Measurements from ENCODE around the gene TMEM165.
A peak's percentile ranks its signal among the peaks of the same experiment; 100 is the strongest.

Gene TMEM165

DNA sequence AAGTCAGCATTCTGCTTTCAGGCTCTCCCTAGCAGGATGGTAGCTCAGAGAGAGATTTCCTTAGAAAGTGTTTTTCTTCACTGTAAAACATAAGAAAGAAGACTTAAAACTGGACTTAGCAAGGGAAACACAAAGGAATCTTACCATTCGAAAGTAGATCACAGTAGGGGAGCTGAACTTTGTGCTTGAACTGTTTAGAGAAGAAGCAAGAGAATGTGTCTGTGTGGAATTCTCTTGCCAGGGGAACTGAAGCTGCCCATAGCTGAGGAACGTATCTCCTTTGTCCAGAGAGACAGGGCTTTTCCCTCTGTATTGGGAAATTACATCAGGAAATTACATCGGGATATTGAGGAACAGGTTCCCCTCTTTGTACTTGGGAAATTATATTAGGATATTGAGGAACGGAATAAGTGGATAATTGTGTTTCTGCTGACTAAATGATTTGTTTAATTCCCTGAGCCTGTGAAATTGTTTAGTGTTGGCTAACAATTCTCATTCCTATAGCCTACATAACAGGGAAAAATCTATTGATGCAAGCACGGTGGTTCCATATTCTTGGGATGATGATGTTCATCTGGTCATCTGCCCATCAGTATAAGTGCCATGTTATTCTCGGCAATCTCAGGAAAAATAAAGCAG, 28.6 kb upstream of the TMEM165 start:
- no peak for DNase-seq

DNA sequence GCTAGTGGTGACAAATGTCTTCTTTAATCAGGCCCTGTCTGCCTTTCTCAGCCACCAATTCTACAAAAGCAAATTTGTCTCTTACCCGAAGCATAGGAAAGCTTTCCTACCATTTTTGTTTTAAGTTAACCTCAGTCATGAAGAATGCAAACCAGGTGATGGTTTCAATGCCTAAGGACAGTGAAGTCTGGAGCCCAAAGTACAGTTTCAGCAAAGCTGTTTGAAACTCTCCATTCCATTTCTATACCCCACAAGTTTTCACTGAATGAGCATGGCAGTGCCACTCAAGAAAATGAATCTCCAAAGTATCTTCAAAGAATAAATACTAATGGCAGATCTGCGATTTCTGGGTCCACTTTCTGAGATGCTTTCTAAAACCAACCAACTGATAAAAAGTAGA, 25.8 kb upstream of the TMEM165 start:
- DNase-seq, result no peak

DNA sequence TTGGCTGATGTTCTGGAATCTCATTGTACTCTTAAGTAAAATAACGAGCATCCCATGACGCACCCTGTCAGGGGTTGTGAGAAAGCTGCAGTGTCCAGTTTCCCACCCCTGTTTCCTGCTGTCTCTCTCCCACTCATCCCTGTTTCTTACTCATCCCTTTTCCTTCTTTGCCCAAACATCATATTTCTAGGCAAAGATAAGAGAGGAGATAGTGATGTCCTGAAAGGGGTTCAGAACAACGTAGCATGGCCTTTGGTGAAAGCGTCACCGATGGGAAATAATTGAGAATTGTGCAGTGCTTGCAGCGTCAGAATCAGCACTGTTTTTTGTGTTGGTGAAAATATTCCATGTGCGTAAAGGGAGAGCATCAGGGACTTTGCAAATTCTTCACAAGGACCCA, 23.5 kb upstream of the TMEM165 start:
- no peak for DNase-seq

DNA sequence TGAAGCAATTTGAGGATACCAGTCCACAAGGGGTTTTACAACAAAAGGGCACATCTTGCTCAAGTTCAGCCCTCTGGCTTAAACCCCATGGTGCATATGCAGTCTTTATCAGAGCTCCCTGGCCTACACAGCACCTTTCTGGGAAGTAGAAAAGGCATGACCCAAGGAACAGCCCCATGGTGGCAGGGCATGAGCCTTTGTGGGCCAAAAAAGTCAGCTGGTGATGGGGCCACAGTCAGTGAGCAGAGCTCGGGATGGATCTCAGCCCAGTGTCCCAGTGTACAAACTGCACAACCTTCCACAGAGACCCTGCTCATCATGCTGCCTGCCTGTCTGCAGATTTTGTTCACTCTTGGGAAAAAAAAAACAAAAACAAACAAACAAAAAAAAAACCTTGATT, 22.3 kb upstream of the TMEM165 start:
- no peak for DNase-seq

DNA sequence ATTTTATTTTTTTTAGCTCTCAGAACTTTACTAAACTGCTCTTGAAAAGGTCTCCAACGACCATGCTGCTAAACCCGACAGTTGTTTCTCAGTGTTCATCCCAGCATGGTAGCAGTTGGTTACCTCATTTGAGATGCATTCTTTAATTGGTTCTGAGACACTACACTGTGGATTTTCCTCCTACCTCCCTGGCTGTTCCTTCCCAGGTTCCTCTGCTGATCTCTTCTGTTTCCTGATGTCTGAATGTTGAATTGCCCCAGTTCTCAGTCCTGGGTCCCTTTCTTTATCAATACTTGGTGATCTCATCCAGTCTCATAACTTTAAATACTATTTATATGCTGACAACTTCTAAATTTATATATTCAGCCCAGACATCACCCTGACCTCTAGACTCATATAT, 19.1 kb upstream of the TMEM165 start:
- no peak for DNase-seq

DNA sequence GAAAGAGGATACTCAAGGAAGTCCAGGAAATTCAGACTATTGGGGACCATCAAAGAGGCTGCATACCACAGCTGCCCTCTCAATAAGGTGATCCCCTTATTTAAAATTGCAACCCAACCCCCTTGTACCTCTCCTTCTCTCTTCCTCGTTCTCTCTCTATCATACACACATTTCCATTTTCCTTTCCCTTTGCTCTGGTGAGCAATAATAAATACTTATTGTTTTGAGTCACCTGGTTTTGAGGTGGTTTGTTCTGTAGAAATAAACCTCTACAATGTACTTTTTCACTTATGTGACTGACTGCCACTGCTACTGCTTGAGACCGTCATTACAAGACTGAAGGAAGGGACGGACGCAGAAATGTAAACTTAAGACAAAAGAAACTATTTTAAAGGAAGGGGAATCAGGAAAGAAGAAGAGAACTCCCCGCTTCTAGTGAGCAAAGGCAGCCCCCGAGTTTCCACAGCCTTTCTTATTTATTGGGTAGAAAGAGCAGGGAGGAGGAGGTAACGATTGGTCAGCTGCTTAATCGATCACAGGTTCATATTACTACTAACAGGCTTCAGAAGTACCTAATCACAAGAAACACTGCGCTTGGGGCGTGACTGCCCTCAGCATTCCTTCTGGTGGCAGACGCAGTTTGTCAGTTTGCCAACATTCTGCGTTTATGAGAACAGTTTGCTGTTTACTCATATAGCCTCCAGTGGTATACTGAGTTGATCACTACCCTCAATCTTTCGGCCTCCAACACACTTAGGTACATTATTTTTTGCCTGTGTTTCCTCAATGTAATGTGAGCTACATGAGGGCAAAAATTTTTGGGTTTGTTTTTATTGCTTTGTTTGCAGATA, 16.9 kb upstream of the TMEM165 start:
- DNase-seq, result no peak

DNA sequence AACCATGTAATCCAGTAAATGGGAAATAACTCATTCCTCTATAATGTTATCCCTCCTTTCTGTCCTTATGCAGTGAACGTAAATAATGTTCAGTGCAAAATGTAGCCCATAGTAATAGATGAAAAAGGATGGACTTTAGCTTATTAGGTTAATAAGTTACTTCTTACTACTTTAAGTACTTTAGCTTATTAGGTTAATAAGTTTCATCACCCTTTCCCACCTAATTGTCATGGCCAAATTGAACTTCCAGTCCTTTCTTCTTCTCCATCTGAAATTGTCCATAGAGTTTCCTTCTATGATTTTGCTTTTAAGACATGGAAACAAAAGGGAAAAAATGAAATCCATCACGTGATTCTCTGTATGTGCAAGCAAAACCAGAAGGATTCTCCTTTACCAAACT, 15.2 kb upstream of the TMEM165 start:
- no peak for DNase-seq

DNA sequence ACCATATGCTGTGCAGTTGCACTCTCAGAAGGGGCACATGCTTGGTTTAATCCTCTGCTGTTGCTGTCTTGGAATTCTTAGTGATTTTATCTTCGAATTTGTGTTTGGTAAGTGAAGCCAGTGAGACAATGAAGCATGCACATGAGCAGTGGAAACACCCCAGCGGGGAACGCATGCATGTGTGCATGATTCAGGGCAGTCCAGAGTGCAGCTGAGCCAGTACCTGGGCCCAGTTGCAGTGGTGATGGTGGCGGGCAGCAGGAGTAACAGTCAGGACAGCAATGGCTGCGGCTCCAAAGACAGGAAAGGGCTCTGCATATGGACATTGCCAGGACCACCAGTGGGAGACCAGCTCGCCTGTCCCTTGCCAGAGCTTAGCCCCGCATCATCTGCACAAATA, 14.3 kb upstream of the TMEM165 start:
- DNase-seq, result no peak

DNA sequence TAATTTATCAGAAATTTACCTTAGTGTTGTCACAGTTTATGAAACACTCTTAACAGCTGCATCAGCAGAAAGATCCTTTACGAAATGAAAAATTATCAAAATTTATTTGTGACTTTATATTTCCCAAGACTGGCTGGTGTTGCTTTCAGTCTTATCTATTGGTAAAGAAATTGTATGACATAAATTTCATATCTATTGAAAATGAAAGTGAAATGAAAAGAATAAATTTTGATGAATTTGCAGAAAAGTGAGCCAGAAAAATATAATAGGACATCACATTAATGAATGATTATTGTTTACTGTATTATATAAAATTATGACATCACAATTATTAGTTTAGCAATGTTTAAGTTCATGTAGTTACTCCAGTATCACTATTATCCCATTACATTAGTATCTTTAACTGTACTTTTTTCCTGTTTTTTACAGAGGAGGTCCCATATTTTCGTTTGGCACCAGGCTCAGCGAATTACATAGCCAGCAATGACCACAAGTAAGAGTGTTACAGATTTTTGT, 13.2 kb upstream of the TMEM165 start:
- no peak for DNase-seq

DNA sequence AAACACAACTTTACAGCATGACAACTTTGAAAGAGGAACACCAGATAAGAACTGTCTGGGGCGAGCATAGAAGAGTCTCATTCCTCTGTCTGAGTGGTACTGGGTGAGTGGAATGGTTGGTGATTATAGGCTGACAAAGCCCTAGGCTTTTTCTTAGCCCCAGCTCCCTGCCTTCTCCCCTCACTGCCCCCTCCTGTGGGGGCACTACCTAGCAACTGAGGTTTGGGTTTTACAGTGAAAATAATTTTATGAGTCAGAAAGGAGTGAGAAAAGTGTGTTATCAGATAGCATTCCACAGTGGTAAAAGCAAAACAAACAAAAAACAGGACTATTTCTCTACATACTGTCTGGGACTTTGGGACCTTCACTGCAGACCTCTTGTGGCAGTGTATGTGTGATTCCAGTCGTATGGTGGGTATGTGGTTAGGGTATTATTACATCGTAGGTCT, 10.5 kb upstream of the TMEM165 start:
- no peak for DNase-seq

DNA sequence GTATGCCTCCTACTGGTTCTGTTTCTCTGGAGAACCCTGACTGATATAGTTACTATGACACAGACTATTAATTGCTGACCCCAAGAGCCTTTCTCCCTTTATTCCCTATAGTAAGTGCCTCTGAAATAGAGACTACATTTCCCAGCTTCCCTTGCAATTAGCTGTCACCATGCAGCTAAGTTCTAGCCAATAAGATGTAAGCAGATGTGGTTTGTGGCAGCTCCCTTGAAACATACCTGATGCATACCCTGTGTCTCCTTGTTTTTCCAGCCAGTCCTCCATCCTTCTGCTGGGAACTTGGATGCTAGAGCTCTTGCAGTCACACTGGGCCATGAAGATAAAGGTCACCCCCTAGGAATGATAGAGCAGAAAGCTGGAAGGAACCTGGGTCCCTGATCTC, 9.7 kb upstream of the TMEM165 start:
- peak in 1 of 2 experiments; percentile 33 for DNase-seq

DNA sequence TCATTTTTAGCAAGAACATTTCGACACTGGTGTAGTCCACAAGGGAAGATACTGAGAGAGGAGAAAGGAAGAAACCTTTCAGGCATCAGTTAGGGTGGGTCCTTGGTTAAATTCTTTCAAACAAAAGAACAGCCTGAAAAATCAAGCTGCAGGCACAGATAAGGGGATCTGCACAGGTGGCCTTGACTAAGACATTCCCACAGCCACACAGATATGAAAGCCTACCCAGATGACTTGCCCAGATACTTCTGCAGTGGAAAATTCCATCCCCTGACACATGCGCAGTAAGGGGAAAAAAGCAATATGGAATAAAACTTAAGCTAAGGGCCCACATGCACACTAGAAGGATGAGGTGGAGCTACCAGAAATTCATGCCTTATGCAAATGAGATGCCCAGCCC, 8.9 kb upstream of the TMEM165 start:
- no peak for DNase-seq

DNA sequence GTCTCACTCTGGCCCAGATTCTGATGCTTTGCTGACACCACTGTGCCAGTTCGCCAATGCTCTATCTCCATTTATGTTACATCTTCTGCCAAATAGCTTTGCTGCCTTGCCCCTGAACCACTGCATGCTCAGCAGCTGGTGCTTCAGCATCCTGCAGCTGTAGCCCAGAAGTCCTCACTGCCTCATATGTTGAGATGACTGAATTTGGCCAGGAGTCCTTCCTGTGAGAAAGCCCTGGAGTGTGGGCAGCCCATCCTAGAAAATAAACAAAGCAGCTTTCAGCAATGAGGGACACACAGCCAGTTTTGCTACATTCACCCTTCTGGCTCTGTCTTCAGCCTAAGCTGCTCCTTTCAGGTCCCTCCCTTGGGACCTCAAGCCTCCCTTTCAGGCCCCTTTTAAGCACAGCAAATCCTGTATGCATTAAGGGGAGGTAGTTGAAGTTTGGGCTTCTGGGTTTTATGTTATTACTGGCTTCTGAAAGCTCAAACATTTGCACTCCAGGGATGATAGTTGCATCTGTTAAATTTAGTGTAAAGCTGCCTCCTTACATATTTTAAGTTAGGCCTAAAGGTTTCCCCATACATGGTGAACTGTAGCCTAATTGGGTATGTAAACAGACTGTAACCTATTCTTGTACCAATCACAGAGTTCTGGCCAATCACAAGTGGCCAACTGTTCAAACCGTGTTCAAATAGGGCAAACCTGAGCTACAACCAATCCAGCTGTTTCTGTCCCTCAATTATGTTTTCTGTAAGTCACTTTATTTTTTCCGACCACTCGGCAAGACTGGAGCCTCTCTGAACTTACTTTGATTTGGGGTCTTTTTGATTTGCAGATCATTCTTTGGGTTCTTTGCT, 2.1 kb upstream of the TMEM165 start:
- peak; percentile 38 to 53 for DNase-seq

DNA sequence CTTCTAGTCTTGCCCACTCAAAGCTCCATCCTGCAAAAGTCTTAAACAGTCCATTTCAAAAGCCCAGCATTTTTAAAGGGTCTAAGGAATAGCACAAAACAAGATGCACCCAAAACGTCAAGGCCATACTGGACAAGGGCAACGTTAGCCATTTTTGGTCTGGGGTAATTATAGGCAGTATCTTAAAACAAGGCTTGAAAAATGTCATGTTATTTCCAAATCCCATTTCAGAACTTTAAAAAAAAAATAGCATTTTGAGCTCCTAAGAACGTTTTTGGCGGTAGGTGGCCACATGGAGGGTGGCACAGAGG, 584 bp upstream of the TMEM165 start:
- DNase-seq, result no peak

DNA sequence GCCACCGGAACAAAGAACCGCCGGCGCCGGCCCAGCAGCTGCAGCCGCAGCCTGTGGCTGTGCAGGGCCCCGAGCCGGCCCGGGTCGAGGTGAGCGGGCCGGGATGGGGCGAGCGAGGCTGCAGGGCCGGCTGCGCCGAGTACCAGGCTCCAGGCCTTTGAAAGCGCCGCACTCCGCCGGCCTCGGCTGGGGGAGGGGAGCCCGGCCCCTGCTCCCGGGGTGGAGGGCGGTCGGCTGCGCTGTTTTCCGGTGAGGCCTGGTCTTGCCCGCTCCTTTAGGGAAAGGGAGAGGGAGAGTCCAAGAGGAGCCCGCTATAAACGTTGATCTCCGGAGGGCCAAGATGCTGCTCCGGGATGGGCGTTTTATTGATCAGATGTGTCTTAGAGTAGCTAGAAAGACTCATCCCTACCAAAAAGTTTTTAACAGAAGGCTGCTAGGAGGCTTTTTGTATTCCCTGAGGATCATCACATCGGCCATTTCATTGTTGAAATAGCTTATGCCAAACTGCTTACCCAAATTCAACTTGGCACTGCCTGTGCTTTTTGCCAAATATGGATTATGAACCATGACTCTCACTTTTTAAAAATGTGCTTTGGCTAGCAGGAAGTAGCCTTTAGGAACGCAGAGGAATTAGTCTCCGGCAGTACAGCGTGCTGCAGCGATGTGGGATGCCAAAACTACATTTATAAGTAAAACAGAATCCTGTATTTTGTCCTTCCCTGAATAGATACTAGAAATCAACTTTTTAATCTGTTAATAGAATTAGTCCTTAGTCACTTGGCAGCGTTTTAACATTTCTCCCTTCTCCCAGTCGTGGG, 760 bp downstream of the TMEM165 start:
- DNase-seq, result peak; percentile 51 to 56

DNA sequence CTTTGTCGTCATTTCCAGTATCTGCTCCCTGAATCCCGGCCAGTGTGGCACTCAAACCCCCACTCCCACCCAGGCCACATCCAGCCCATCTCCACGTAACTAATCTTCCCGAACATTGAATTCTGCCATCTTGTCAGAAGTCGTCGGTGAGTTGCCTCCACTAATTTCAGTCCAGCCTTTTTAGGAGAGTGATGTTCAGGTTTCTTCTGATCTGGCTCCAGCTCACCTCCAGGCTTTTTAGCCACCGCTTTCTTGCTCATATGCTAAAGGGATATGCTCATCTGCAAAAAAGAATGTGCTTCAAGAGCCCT, 1.3 kb downstream of the TMEM165 start:
- DNase-seq, result no peak

DNA sequence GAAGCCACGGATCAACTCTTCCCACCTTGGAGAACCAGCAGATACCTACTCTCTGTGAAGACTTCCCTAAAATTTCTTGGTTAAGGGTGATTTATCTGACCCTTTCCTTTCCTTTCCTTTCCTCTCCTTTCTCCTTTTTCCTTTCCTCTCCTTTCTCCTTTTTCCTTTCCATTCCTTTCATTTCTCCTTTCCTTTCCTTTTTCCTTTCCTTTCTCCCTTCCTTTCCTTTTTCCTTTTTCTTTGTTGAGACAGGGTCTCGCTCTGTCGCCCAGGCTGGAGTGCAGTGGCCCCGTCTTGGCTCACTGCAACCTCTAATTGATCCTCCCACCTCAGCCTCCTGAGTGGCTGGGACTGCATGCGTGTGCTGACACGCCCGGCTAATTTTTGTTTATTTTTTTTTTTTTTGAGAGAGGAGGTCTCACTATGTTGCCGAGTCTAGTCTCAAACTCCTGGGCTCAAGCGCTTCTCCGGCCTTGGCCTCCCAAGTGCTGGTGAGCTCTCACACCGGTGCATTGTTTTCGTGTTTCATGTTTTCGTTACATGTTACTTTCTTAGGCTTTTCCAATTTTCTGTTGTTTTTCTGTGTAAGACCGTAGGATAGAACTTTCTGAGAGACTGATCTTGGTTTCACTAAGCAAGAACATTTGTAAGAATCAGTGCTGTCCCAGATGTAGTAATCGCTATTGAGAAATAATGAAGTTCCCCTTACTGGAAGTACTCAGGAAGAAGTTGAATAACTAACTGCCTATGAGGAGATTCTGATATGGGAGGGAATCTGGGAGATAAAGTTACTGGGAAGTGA, 2.0 kb downstream of the TMEM165 start:
- DNase-seq, result no peak

DNA sequence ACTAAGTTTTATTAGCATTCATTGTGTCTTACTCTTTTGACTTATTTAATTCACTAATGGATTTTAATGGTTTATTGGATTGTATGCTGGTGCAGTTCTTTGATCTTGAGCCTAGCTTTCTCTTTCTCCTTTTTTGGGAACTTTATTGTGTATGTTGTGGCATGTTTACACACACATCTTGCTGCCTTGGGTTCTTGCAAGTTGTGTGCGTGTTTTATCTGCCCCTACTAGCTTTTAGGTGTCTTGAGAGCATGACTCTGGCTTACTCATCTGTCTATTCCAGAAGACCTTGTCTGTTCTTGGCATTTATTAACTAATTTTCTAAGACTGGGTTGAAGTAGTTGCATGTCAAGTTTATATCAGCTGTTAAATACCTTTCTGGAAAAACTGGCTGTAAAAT, 2.7 kb downstream of the TMEM165 start:
- DNase-seq, result no peak

DNA sequence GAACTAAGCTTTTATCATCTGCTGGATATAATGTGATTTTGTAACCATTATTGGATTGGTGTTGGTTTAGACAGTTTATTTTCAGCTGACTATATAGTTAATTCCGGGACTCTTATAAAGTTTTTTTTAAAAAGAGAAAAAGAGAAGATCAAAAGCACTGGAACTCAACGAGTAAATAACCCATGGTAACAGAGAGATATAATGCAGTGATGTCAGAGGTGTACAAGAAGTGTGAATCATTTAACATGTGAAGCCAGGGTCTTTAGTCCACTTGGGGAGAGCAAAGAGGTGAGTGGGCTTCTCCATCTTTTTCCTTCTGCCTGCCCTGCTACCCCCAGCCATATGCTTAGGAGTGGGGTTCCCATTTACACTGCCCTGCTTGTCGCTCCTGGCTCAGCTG, 3.2 kb downstream of the TMEM165 start:
- no peak for DNase-seq

DNA sequence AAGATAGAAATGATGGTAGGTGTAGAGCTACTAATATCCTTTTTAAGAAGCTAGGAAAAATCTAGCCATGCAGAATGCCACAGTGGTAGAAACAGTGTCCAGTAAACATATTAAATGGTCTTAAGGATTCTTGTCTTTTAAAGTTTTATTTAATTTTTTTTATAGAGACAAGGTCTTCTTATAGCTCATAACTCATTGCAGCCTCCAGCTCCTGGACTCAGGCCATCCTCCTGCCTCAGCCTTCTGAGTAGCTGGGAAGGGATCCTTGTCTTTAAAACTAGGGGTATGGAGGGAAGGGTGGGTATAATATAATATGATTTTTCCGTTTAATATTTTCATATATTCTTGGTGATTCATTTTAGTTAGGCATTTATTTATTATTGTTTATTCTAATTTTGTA, 3.8 kb downstream of the TMEM165 start:
- DNase-seq, result no peak

DNA sequence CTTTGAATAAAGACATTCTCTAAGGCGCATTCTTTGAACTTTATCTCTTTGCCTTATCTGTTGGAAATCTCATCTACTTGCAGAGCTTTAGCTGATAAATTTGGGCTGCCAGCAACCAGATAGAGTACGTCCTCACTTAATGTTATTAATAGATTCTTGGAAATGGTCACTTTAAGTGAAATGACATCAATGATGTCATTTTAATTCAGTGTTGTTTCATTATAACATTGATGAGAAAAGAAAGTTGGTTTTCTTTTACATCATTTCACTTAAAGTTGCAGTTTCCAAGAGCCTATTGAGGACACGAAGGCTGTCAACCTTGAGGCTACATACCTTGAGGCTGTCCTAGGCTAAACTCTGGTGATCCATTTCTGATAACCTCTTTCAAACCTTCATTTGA, 9.3 kb downstream of the TMEM165 start:
- no peak for DNase-seq

DNA sequence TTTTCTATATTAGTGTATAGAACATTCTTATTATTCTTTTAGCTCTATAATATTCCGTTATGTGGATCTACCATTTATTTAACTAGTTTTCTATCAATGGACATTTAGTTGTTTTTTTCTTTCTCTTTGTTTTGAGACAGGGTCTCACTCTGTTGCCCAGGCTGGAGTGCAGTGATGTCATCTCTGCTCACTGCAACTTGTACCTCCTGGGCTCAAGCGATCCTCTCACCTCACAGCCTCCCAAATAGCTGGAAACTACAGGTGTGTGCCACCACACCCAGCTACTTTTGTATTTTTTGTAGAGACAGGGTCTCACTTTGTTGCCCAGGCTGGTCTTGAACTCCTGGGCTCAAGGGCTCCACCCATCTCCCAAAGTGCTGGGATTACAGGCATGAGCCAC, 10.8 kb downstream of the TMEM165 start:
- no peak for DNase-seq
